Measurements from ENCODE around the gene LAMP5.

GRCh38 chr20:9534025-9534424, 19.6 kb downstream of the LAMP5 start:
- TF ChIP-seq, protein P1, sequence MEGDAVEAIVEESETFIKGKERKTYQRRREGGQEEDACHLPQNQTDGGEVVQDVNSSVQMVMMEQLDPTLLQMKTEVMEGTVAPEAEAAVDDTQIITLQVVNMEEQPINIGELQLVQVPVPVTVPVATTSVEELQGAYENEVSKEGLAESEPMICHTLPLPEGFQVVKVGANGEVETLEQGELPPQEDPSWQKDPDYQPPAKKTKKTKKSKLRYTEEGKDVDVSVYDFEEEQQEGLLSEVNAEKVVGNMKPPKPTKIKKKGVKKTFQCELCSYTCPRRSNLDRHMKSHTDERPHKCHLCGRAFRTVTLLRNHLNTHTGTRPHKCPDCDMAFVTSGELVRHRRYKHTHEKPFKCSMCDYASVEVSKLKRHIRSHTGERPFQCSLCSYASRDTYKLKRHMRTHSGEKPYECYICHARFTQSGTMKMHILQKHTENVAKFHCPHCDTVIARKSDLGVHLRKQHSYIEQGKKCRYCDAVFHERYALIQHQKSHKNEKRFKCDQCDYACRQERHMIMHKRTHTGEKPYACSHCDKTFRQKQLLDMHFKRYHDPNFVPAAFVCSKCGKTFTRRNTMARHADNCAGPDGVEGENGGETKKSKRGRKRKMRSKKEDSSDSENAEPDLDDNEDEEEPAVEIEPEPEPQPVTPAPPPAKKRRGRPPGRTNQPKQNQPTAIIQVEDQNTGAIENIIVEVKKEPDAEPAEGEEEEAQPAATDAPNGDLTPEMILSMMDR (IDR thresholded peaks at IDR 0.05; ENCODE audit: low read length): no peak
- TF ChIP-seq EZH2 (IDR thresholded peaks at IDR 0.05; ENCODE audit: borderline replicate concordance, low read length): no peak

Data from OCI-LY1 (cell line).